ENCODE measurements around the gene SMNDC1. TPM values are rescaled to one million over a fixed set of nuclear protein-coding genes. Genes with fewer than 3 reads are reported as not detected.

The SMNDC1 gene
- total RNA-seq, 1 experiment from 2014 or later, result 26.9 TPM

DNA sequence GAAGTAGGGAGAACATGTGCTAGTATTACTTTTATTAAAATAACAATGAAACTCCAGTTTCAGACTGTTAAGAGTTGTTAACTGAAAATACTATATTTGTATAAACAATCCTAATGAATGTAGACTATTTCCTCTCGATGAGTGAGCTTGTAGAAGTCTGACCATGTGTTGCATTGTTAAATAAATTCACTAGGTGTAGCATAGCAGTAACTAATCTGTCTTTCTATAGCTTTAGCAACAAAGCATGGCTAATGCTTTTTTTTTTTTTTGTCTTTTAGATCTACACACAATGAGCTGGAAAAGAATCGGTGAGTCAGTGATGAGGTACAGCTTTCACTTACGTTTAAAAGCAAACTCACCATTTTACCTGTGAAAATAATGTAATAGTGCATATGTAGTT is 60.2 kb downstream of the SMNDC1 start:
- Histone ChIP-seq H3K27me3 (ENCODE audit: insufficient read depth, low read depth) (no peaks in the 10 kb centered on the region), H3K9me2 (ENCODE audit: insufficient read depth) (no peaks in the 10 kb centered on the region), H3K79me2 (ENCODE audit: low read depth) (no peaks in the 10 kb centered on the region), H3K9me3 (ENCODE audit: insufficient read depth, low read depth) (no peaks in the 10 kb centered on the region), H3K36me3 (ENCODE audit: low read depth) (no peaks in the 10 kb centered on the region), H3K4me2 (no peak overlapping the region), H3K27ac (no peak overlapping the region), H4K20me1 (ENCODE audit: insufficient read depth) (0 out of 2 replicates have a peak, but pooled peaks cover 2% of the 10 kb centered on the region), H3F3A (ENCODE audit: insufficient read depth, low read depth) (no peaks in the 10 kb centered on the region), H3K4me1 (replicated peaks; ENCODE audit: insufficient read depth) (no peaks in the 10 kb centered on the region), H2AFZ (no peak overlapping the region), H3K4me3 (no peak overlapping the region)
- CTCF ChIA-PET, result interaction anchor here (0.7 kb wide), 1 partner anchor 236 kb away, joined by 6 read pairs; no protein-coding TSS in a partner anchor
- POLR2A ChIA-PET (ENCODE audit: unreplicated experiment), result no interaction called here
- BruUV-seq (replicated peaks), result no TSS peak
- DNase-seq, result no peak
- intact Hi-C loops (cut with micrococcal nuclease; ENCODE audit: unreplicated experiment), result no loop called here
- TF ChIP-seq, protein P1, sequence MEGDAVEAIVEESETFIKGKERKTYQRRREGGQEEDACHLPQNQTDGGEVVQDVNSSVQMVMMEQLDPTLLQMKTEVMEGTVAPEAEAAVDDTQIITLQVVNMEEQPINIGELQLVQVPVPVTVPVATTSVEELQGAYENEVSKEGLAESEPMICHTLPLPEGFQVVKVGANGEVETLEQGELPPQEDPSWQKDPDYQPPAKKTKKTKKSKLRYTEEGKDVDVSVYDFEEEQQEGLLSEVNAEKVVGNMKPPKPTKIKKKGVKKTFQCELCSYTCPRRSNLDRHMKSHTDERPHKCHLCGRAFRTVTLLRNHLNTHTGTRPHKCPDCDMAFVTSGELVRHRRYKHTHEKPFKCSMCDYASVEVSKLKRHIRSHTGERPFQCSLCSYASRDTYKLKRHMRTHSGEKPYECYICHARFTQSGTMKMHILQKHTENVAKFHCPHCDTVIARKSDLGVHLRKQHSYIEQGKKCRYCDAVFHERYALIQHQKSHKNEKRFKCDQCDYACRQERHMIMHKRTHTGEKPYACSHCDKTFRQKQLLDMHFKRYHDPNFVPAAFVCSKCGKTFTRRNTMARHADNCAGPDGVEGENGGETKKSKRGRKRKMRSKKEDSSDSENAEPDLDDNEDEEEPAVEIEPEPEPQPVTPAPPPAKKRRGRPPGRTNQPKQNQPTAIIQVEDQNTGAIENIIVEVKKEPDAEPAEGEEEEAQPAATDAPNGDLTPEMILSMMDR (conservative IDR thresholded peaks at IDR 0.05), result no peak
- TF ChIP-seq EZH2 (IDR thresholded peaks at IDR 0.05; ENCODE audit: low read depth), result no peak

DNA sequence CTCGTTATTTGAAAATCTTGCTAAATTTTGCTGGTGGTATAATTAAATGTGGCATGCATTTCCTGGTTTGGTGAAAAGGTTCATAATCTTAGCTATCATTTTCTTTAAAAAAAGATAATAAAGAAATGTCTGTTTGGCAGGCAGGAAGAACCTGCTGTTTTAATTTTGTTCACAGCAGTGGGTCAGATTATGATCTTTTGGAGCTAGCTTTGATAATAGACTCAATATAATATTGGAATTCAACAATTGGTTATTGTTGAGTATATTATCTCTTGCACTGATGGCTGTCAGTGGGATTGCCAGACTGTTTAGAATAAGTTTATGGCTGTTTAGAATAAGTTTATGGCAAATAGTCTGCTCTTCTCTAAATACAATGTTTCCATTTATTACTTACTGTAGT is 62.2 kb downstream of the SMNDC1 start:
- Histone ChIP-seq H3K9me3 (ENCODE audit: insufficient read depth, low read depth) (no peaks in the 10 kb centered on the region), H3K79me2 (ENCODE audit: low read depth) (no peaks in the 10 kb centered on the region), H3K9me2 (ENCODE audit: insufficient read depth) (no peaks in the 10 kb centered on the region), H3K27ac (no peak overlapping the region), H3K4me1 (replicated peaks; ENCODE audit: insufficient read depth) (no peaks in the 10 kb centered on the region), H3K4me2 (no peak overlapping the region), H3F3A (ENCODE audit: insufficient read depth, low read depth) (no peaks in the 10 kb centered on the region), H4K20me1 (ENCODE audit: insufficient read depth) (0 out of 2 replicates have a peak, but pooled peaks cover 2% of the 10 kb centered on the region), H3K4me3 (no peak overlapping the region), H2AFZ (no peak overlapping the region), H3K27me3 (ENCODE audit: insufficient read depth, low read depth) (no peaks in the 10 kb centered on the region), H3K36me3 (ENCODE audit: low read depth) (no peaks in the 10 kb centered on the region)
- ChIA-PET POLR2A (ENCODE audit: unreplicated experiment) (no interaction called here), CTCF (no interaction called here)
- DNase-seq, result no peak
- TF ChIP-seq, protein P1 (conservative IDR thresholded peaks at IDR 0.05), result no peak
- no peak for TF ChIP-seq EZH2 (IDR thresholded peaks at IDR 0.05; ENCODE audit: low read depth)
- BruUV-seq (replicated peaks), result no TSS peak
- intact Hi-C loops (cut with micrococcal nuclease; ENCODE audit: unreplicated experiment), result no loop called here

DNA sequence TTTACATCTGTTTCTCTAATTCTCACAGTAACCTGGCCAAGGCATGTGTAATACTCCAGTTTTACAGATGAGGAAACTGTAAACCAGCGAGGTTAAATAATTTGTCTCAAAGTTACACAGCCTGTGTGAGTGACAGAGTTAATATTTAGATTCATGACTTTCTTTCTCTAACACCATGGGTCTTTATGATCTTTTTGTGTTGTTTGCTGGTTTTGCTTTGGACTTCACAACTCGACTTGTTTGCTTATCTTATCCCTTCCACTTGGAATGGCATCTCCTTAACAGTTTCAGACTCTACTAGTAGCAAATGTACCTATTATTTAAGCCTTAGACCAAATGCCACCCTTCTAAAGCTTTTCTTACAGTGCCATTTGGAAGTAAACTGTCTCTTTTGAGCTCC is 62.9 kb downstream of the SMNDC1 start:
- no peak for DNase-seq
- intact Hi-C loops (cut with micrococcal nuclease; ENCODE audit: unreplicated experiment), result no loop called here
- no peaks in the 10 kb centered on the region for H3K9me3 ChIP-seq (ENCODE audit: insufficient read depth, low read depth)
- H4K20me1 ChIP-seq (ENCODE audit: insufficient read depth), result 0 out of 2 replicates have a peak, but pooled peaks cover 2% of the 10 kb centered on the region
- no peaks in the 10 kb centered on the region for H3K27me3 ChIP-seq (ENCODE audit: insufficient read depth, low read depth)
- no peak for TF ChIP-seq EZH2 (IDR thresholded peaks at IDR 0.05; ENCODE audit: low read depth)
- TF ChIP-seq, protein P1 (conservative IDR thresholded peaks at IDR 0.05), result no peak
- CTCF ChIA-PET, result no interaction called here
- H3K4me2 ChIP-seq, result no peak overlapping the region
- no TSS peak for BruUV-seq (replicated peaks)
- H2AFZ ChIP-seq, result no peak overlapping the region
- no peak overlapping the region for H3K27ac ChIP-seq
- H3K79me2 ChIP-seq (ENCODE audit: low read depth), result no peaks in the 10 kb centered on the region
- no peaks in the 10 kb centered on the region for H3K4me1 ChIP-seq (replicated peaks; ENCODE audit: insufficient read depth)
- no peaks in the 10 kb centered on the region for H3K36me3 ChIP-seq (ENCODE audit: low read depth)
- H3K4me3 ChIP-seq, result no peak overlapping the region
- no peaks in the 10 kb centered on the region for H3F3A ChIP-seq (ENCODE audit: insufficient read depth, low read depth)
- POLR2A ChIA-PET (ENCODE audit: unreplicated experiment), result no interaction called here
- H3K9me2 ChIP-seq (ENCODE audit: insufficient read depth), result no peaks in the 10 kb centered on the region

Data from PC-9 (cell line).